T-helper 1 cell treated with Interleukin-12 subunit alpha and Interleukin-12 subunit beta and Interleukin-4 antibody, amounts not matched to agents 30 ng/mL and 1 ng/mL, for 36 hours (primary cell): ENCODE data around the gene BTNL8. TPM values are rescaled to one million over a fixed set of nuclear protein-coding genes. Genes with fewer than 3 reads are reported as not detected.

Experiments
- intact Hi-C: fragments of 100-400 bp; cut with micrococcal nuclease; formaldehyde crosslinking; loops from one replicate; pipeline ENCODE4 v1.15.1; 2024
- total RNA-seq: library from RNA; stranded (reverse); gene quantifications from 2 replicates; pipeline ENCODE4 v1.2.3, GENCODE V29; 2022

The BTNL8 gene
- total RNA-seq, 1 donor from 2014 or later, result not detected

GRCh38 chr5:180959661-180960060, 60.7 kb downstream of the BTNL8 start:
- intact Hi-C loops, result no loop called here

GRCh38 chr5:180960209-180960608, 61.2 kb downstream of the BTNL8 start:
- intact Hi-C loops, result no loop called here

- intact Hi-C loops, result no loop called here
Measured at GRCh38 chr5:180969406-180969805, 70.4 kb downstream of the BTNL8 start.

GRCh38 chr5:180970336-180970735, 71.4 kb downstream of the BTNL8 start:
- intact Hi-C loops, result no loop called here

- intact Hi-C loops, result no loop called here
Measured at GRCh38 chr5:180970875-180971274, 71.9 kb downstream of the BTNL8 start.

GRCh38 chr5:180974612-180975315, 75.8 kb downstream of the BTNL8 start:
- intact Hi-C loops, result no loop called here

- intact Hi-C loops, result no loop called here
Measured at GRCh38 chr5:180975338-180975737, 76.4 kb downstream of the BTNL8 start.

- intact Hi-C loops, result no loop called here
Measured at GRCh38 chr5:180976518-180976917, 77.6 kb downstream of the BTNL8 start.

GRCh38 chr5:180977852-180978251, 78.9 kb downstream of the BTNL8 start:
- intact Hi-C loops, result no loop called here

- intact Hi-C loops, result no loop called here
Measured at GRCh38 chr5:180982008-180982741, 83.2 kb downstream of the BTNL8 start.

GRCh38 chr5:180988016-180988415, 89.1 kb downstream of the BTNL8 start:
- intact Hi-C loops, result no loop called here

GRCh38 chr5:180988592-180988991, 89.6 kb downstream of the BTNL8 start, which contains the start of gene BTNL3:
BTNL3 (plus strand) TSS chr5:180988846; CDS start chr5:180989029, 183 bp downstream.
- intact Hi-C loops, result no loop called here

- intact Hi-C loops, result no loop called here
Measured at GRCh38 chr5:180990086-180990881, 91.3 kb downstream of the BTNL8 start.

- intact Hi-C loops, result no loop called here
Measured at GRCh38 chr5:180990882-180991242, 91.9 kb downstream of the BTNL8 start.

Other genes with a start within 250 kb of the BTNL8 start
- gene FLT4, start 249.6 kb upstream of the BTNL8 start, total RNA-seq, result 0.32 and 0.56 TPM in 2 replicates
- gene OR2Y1, start 159.1 kb upstream of the BTNL8 start, total RNA-seq, result not detected in 2 replicates
- 126 and 135 TPM in 2 replicates for gene MGAT1, start 96.4 kb upstream of the BTNL8 start, total RNA-seq
- gene ZFP62, start 37.9 kb upstream of the BTNL8 start, total RNA-seq, result 27.4 and 27.6 TPM in 2 replicates
- gene BTNL3, start 89.7 kb downstream of the BTNL8 start, total RNA-seq, result not detected in 2 replicates
- not detected in 2 replicates for gene BTNL9, start 141.1 kb downstream of the BTNL8 start, total RNA-seq
- gene OR2V1, start 232.0 kb downstream of the BTNL8 start, total RNA-seq, result not detected in 2 replicates
- not detected in 2 replicates for gene OR2V2, start 248.4 kb downstream of the BTNL8 start, total RNA-seq